IMR-90 (cell line): Measurements from ENCODE around the gene IL23A. TPM values are rescaled to one million over a fixed set of nuclear protein-coding genes. Genes with fewer than 3 reads are reported as not detected.
"Not testable (repeated sequence)": the region's sequence is repeated elsewhere in the genome, so short reads cannot be mapped to it uniquely, and the experiment has no call there.

Experiments used
- ATAC-seq: fragments of 200-7000 bp; cut with Tn5 transposase; 2 replicates; pipeline ENCODE4 v1.9.1; 2020; ENCODE audit warnings: low read depth, mild to moderate bottlenecking, moderate library complexity
- BruUV-seq: library from RNA; stranded (reverse); fragments of 400-500 nt; replicated peaks from 2 replicates; lab custom pipeline; 2021; lab: Mats Ljungman, UMichigan
- CTCF ChIA-PET: fragments of 300-600 bp; formaldehyde crosslinking; extraction: SDS; loops from one replicate; lab custom pipeline; 2021; ENCODE audit warnings: antibody characterized with exemption; lab: Yijun Ruan, JAX
- POLR2A ChIA-PET: fragments of 300-600 bp; sonication (Branson Sonifier 250); formaldehyde crosslinking; loops from one replicate; lab custom pipeline; 2022; ENCODE audit warnings: antibody characterized with exemption; ENCODE audit not compliant: unreplicated experiment; lab: Charles Lee
- DNase-seq: peaks from one replicate; pipeline ENCODE4 v3.0.0; 2013
- H2AFZ ChIP-seq: replicated peaks from 2 replicates; pipeline ENCODE3; 2013; ENCODE audit warnings: low read length, mild to moderate bottlenecking; ENCODE audit not compliant: poor library complexity
- H2AK5ac ChIP-seq: 2 replicates; pipeline ENCODE4 v1.6.1; 2013; ENCODE audit warnings: low read depth, low read length, inconsistent platforms
- H2AK9ac ChIP-seq: replicated peaks from 2 replicates; pipeline ENCODE3; 2013; ENCODE audit warnings: mild to moderate bottlenecking, low read depth, low read length, moderate library complexity; ENCODE audit not compliant: poor library complexity
- H2BK120ac ChIP-seq: 2 replicates; pipeline ENCODE4 v1.6.1; 2013; ENCODE audit warnings: low read depth, low read length, inconsistent platforms
- H2BK15ac ChIP-seq: 3 replicates; pipeline ENCODE4 v1.6.1; 2013; ENCODE audit warnings: low read depth, low read length, inconsistent platforms
- H2BK20ac ChIP-seq: 2 replicates; pipeline ENCODE4 v1.6.1; 2013; ENCODE audit warnings: low read depth, mild to moderate bottlenecking, inconsistent platforms, low read length, moderate library complexity
- H2BK5ac ChIP-seq: 2 replicates; pipeline ENCODE4 v1.6.1; 2013; ENCODE audit warnings: mild to moderate bottlenecking, low read depth, low read length, inconsistent platforms; ENCODE audit not compliant: poor library complexity, severe bottlenecking
- H3K14ac ChIP-seq: replicated peaks from 2 replicates; pipeline ENCODE4 v1.6.1; 2013; ENCODE audit warnings: low read depth, low read length, inconsistent platforms
- H3K18ac ChIP-seq: 2 replicates; pipeline ENCODE4 v1.6.1; 2013; ENCODE audit warnings: low read depth, low read length, control low read depth
- H3K23ac ChIP-seq: 2 replicates; pipeline ENCODE4 v1.6.1; 2013; ENCODE audit warnings: low read depth, low read length, inconsistent platforms
- H3K27ac ChIP-seq: 2 replicates; pipeline ENCODE4 v1.5.1; 2013; ENCODE audit warnings: mild to moderate bottlenecking, control low read depth, low read length; ENCODE audit not compliant: insufficient read depth
- H3K27me3 ChIP-seq: 2 replicates; pipeline ENCODE4 v1.6.1; 2013; ENCODE audit warnings: low read length; ENCODE audit not compliant: control insufficient read depth, insufficient read depth
- H3K36me3 ChIP-seq: 2 replicates; pipeline ENCODE4 v1.6.1; 2013; ENCODE audit warnings: low read length, mixed read lengths; ENCODE audit not compliant: control insufficient read depth, insufficient read depth
- H3K4ac ChIP-seq: 2 replicates; pipeline ENCODE4 v1.6.1; 2013; ENCODE audit warnings: low read depth, low read length, inconsistent platforms
- H3K4me1 ChIP-seq: 2 replicates; pipeline ENCODE4 v1.6.1; 2013; ENCODE audit warnings: low read length, mixed read lengths; ENCODE audit not compliant: control insufficient read depth, insufficient read depth
- H3K4me2 ChIP-seq: 2 replicates; pipeline ENCODE4 v1.6.1; 2013; ENCODE audit warnings: low read depth, mild to moderate bottlenecking, control low read depth, low read length, moderate library complexity
- H3K4me3 ChIP-seq: 2 replicates; pipeline ENCODE4 v1.5.1; 2013; ENCODE audit warnings: low read depth, mild to moderate bottlenecking, control low read depth, low read length, moderate library complexity; ENCODE audit not compliant: insufficient read depth
- H3K56ac ChIP-seq: 2 replicates; pipeline ENCODE4 v1.6.1; 2013; ENCODE audit warnings: low read length, inconsistent platforms; ENCODE audit not compliant: insufficient read depth; ENCODE audit errors: extremely low read depth
- H3K79me1 ChIP-seq, 2 experiments: 2 replicates each; pipeline ENCODE4 v1.6.1; 2013; ENCODE audit warnings: low read length in 2 of 2, inconsistent platforms in 1 of 2, low read depth in 1 of 2
- H3K9ac ChIP-seq: 2 replicates; pipeline ENCODE4 v1.6.1; 2013; ENCODE audit warnings: low read depth, low read length, control low read depth
- H3K9me1 ChIP-seq: 2 replicates; pipeline ENCODE4 v1.6.1; 2013; ENCODE audit warnings: low read length, inconsistent platforms; ENCODE audit not compliant: insufficient read depth
- H3K9me3 ChIP-seq: 2 replicates; pipeline ENCODE4 v1.6.1; 2013; ENCODE audit warnings: low read length; ENCODE audit not compliant: control insufficient read depth, insufficient read depth
- H4K20me1 ChIP-seq: 2 replicates; pipeline ENCODE4 v1.6.1; 2013; ENCODE audit warnings: low read length, inconsistent platforms; ENCODE audit not compliant: insufficient read depth
- H4K5ac ChIP-seq: 2 replicates; pipeline ENCODE4 v1.6.1; 2013; ENCODE audit warnings: mild to moderate bottlenecking, low read depth, low read length, control low read depth
- H4K8ac ChIP-seq, 2 experiments: 2 replicates each; pipeline ENCODE4 v1.6.1; 2013; ENCODE audit warnings: low read depth in 2 of 2, low read length in 2 of 2, control low read depth in 1 of 2, inconsistent platforms in 1 of 2
- H4K91ac ChIP-seq: 2 replicates; pipeline ENCODE4 v1.6.1; 2013; ENCODE audit warnings: low read depth, low read length, inconsistent platforms; ENCODE audit not compliant: insufficient read depth
- CEBPB ChIP-seq: IDR thresholded peaks from 2 replicates; pipeline ENCODE4 v1.6.1; 2012; ENCODE audit warnings: low read depth, low read length, improper control_type of control experiment
- WGBS, 2 experiments: methylation state at CpG; one replicate each; pipeline versions ENCODE4 v1.1.5 to v1.1.7; 2013; ENCODE audit warnings: missing lambda C conversion rate in 2 of 2; ENCODE audit not compliant: insufficient read length in 1 of 2; ENCODE audit errors: extremely low coverage in 2 of 2; 5-methylcytosine and 5-hydroxymethylcytosine counted together
- dilution Hi-C: fragments of 300-500 bp; cut with HindIII; formaldehyde crosslinking; loops from one replicate; pipeline ENCODE4 v1.14.3; 2018; ENCODE audit warnings: low sequenced_read_pairs; ENCODE audit not compliant: unreplicated experiment
- in situ Hi-C: fragments of 300-500 bp; cut with MboI; formaldehyde crosslinking; loops from 3 replicates; pipeline ENCODE4 v1.14.3; 2019; ENCODE audit warnings: low sequenced_read_pairs, inconsistent platforms, mixed read lengths
- intact Hi-C: fragments of 100-400 bp; cut with micrococcal nuclease; formaldehyde crosslinking; loops from 2 replicates; pipeline ENCODE4 v1.10.0; 2022
- polyA plus RNA-seq, 3 experiments: library from polyadenylated mRNA; depleted of rRNA; stranded (reverse); fragments of >200 nt; gene quantifications; 2 replicates each; pipeline ENCODE4 v1.2.3, GENCODE V29; 2012; ENCODE audit warnings: low replicate concordance in 1 of 3
- total RNA-seq: library from RNA; depleted of rRNA; stranded (reverse); fragments of >200 nt; gene quantifications from 2 replicates; pipeline ENCODE4 v1.2.3, GENCODE V29; 2012

Gene IL23A
- total and polyA plus RNA-seq, 2 of the 4 experiments (the other 2 are of a cell fraction): 0.55 TPM; not detected in 1

DNA sequence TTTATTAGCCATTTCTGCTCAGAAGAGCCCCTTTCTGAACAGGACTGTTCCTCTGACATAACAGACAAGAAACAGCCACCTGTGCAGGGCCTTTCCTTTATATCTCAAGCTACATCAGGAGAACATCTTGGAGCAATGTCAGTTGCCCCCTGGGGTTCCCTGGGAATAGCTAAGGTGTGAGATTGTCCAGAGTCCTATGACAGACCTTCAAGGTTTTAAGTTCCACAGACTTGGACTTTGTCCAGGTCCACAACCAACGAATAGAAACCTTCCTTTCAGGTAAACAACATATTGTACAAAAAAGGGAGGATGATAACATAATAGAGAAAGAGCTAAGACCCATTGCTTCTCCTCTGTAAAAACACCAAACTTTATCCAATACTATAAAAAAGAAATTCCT, 2.9 kb downstream of the IL23A start:
- in situ Hi-C loops: no loop called here
- Histone ChIP-seq H3K9me3 (no peaks in the 10 kb centered on the region), H3K56ac (no peak overlapping the region), H3K14ac (no peak overlapping the region), H3K23ac (no peak overlapping the region), H2AFZ (no peak overlapping the region), H4K8ac (no peak overlapping the region), H2BK20ac (no peak overlapping the region), H3K9ac (no peak overlapping the region), H2AK9ac (no peak overlapping the region), H2BK15ac (no peak overlapping the region), H2AK5ac (no peak overlapping the region), H3K36me3 (peaks cover 40% of the 10 kb centered on the region), H2BK5ac (no peak overlapping the region), H3K79me1 (peaks cover 0 to 4% of the 10 kb centered on the region in 2 experiments; a peak in 1 of 4 replicates), H3K18ac (no peak overlapping the region), H4K20me1 (no peaks in the 10 kb centered on the region; the same call in 1 of the 2 replicates), H3K4me2 (no peak overlapping the region), H2BK120ac (no peak overlapping the region), H3K4me1 (no peaks in the 10 kb centered on the region), H3K27me3 (no peaks in the 10 kb centered on the region), H3K27ac (no peak overlapping the region), H3K9me1 (peaks cover 5% of the 10 kb centered on the region; the same call in 1 of the 2 replicates), H4K91ac (no peak overlapping the region), H3K4me3 (no peak overlapping the region), H3K4ac (no peak overlapping the region), H4K5ac (no peak overlapping the region)
- BruUV-seq: no TSS peak
- no peak for TF ChIP-seq CEBPB
- dilution Hi-C loops: no loop called here
- ATAC-seq (no peak), DNase-seq (no peak)
- POLR2A ChIA-PET: no interaction called here
- WGBS, 2 experiments: no CpG with 5 or more reads among the region's 1 CpG
- CTCF ChIA-PET: interaction anchor here (0.9 to 1.1 kb wide), 2 partner anchors 11 to 122 kb away, joined by 3 to 6 read pairs; no protein-coding TSS in a partner anchor
- intact Hi-C loops: no loop called here

DNA sequence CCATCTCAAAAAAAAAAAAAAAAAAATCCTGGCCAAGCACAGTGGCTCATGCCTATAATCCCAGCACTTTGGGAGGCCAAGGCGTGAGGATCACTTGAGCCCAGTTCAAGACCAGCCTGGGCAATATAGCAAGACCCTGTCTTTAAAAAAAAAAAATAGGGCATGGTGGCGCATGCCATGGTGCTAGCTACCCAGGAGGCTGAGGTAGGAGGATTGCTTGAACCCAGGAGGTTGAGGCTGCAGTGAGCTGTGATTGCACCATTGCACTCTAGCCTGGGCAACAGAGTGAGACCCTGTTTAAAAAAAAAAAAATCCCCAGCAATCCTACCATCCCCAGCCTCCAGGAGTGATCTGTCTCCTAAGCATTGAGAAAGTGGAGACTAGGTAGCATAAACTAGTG, 3.6 kb downstream of the IL23A start:
- H3K9ac ChIP-seq, H3K4ac ChIP-seq, H2BK5ac ChIP-seq, H4K8ac ChIP-seq, H3K14ac ChIP-seq, H4K20me1 ChIP-seq, H2BK20ac ChIP-seq, BruUV-seq, H3K27me3 ChIP-seq, H2AK9ac ChIP-seq, H3K56ac ChIP-seq, H3K18ac ChIP-seq, H3K79me1 ChIP-seq, ATAC-seq, H3K4me3 ChIP-seq, H2BK120ac ChIP-seq, H2AK5ac ChIP-seq, H2BK15ac ChIP-seq, DNase-seq, H3K4me2 ChIP-seq, H3K9me1 ChIP-seq, H3K9me3 ChIP-seq, H4K5ac ChIP-seq, H3K4me1 ChIP-seq, H3K23ac ChIP-seq, H3K27ac ChIP-seq, H2AFZ ChIP-seq, H4K91ac ChIP-seq, dilution Hi-C loops, intact Hi-C loops, in situ Hi-C loops: not testable (repeated sequence)
- CTCF ChIA-PET: interaction anchor here (1.1 kb wide), 1 partner anchor 122 kb away, joined by 6 read pairs; no protein-coding TSS in a partner anchor
- H3K36me3 ChIP-seq: peaks cover 46% of the 10 kb centered on the region
- POLR2A ChIA-PET: interaction anchor here (0.6 kb wide), 1 partner anchor 111 kb away, joined by 3 read pairs; no protein-coding TSS in a partner anchor
- WGBS, 2 experiments: no CpG with 5 or more reads among the region's 2 CpGs
